HS-27A (cell line): ENCODE results near the gene SHBG.
A peak's percentile ranks its signal among the peaks of the same experiment; 100 is the strongest.
"Not testable (repeated sequence)": the region's sequence is repeated elsewhere in the genome, so short reads cannot be mapped to it uniquely, and the experiment has no call there.

ENCODE experiments used
- DNase-seq: peaks from one replicate; pipeline ENCODE4 v3.0.0-alpha.2; 2012; ENCODE audit warnings: low read depth, missing footprints

Gene SHBG

GRCh38 chr17:7629939-7630571 is at the start of gene SHBG:
TSS of gene SHBG (plus strand) at chr17:7630135. CDS start at chr17:7630173, 38 bp downstream.
- no peak for DNase-seq

- DNase-seq: no peak
These were observed 49.0 kb upstream of the SHBG start for GRCh38 chr17:7580604-7581575.

- DNase-seq: no peak
These were observed 47.3 kb upstream of the SHBG start for GRCh38 chr17:7582396-7583252.

GRCh38 chr17:7583253-7584109 is 46.5 kb upstream of the SHBG start, which contains the start of gene MPDU1:
TSS of gene MPDU1 (plus strand) at chr17:7583852. CDS start at chr17:7583863, 11 bp downstream.
- DNase-seq: peak; percentile 74

GRCh38 chr17:7586673-7587419 is 43.1 kb upstream of the SHBG start:
- DNase-seq: no peak

- no peak for DNase-seq
These were observed 42.3 kb upstream of the SHBG start for GRCh38 chr17:7587420-7588151.

GRCh38 chr17:7588553-7589203 is 41.3 kb upstream of the SHBG start:
- no peak for DNase-seq

GRCh38 chr17:7589204-7589868 is 40.6 kb upstream of the SHBG start:
- DNase-seq: no peak

- DNase-seq: no peak
These were observed 39.8 kb upstream of the SHBG start, which contains the start of gene SOX15 for GRCh38 chr17:7589891-7590691. TSS of gene SOX15 (minus strand) at chr17:7590094. CDS start at chr17:7589676, 418 bp downstream.

GRCh38 chr17:7590743-7591142 is 39.2 kb upstream of the SHBG start:
- no peak for DNase-seq

GRCh38 chr17:7591596-7591995 is 38.3 kb upstream of the SHBG start:
- DNase-seq: no peak

- no peak for DNase-seq
These were observed 37.4 kb upstream of the SHBG start for GRCh38 chr17:7592422-7593021.

GRCh38 chr17:7593296-7593695 is 36.6 kb upstream of the SHBG start:
- no peak for DNase-seq

GRCh38 chr17:7597561-7597960 is 32.4 kb upstream of the SHBG start:
- DNase-seq: not testable (repeated sequence)

- no peak for DNase-seq
These were observed 23.7 kb upstream of the SHBG start for GRCh38 chr17:7606280-7606679.

GRCh38 chr17:7610641-7611040 is 19.3 kb upstream of the SHBG start:
- no peak for DNase-seq

- DNase-seq: no peak
These were observed 18.2 kb upstream of the SHBG start for GRCh38 chr17:7611635-7612293.
